Measurements from ENCODE around the gene NAXE. TPM values are rescaled to one million over a fixed set of nuclear protein-coding genes. Genes with fewer than 3 reads are reported as not detected.
"Not testable (repeated sequence)": the region's sequence is repeated elsewhere in the genome, so short reads cannot be mapped to it uniquely, and the experiment has no call there.

NAXE gene
- total RNA-seq (2014; rRNA removed; shearing (Covaris generic)), result 103 and 112 TPM in 2 replicates

DNA sequence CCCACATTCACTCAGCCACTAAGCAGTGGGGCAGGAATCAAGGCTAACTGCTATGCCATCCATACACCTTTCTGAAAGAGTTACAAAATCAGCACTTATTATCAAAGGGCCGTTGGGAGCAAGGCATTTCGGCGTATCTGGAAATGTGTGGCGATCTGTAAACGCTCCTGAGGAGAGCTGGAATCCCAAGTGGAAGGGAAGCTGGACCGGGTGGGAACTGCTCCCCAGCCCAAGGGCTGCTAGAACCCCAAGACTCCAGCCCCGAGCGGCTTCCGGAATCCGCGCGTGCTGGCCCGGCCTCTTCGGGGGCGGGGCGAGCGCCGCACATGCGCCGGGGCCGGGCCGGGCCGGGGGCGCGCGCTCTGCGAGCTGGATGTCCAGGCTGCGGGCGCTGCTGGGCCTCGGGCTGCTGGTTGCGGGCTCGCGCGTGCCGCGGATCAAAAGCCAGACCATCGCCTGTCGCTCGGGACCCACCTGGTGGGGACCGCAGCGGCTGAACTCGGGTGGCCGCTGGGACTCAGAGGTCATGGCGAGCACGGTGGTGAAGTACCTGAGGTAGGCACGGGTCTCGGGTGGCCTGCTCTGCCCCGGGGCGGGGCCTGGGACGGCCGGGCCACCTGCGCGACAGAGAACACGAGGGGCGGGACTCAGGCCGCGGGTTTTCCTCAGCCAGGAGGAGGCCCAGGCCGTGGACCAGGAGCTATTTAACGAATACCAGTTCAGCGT is at the start of gene NAXE:
TSS of gene NAXE (plus strand) at position 345 of the 726 bp plus-strand sequence. CDS start at position 374, 29 bp downstream.
- in situ Hi-C loops (cut with HindIII; ENCODE audit: low sequenced_read_pairs), result no loop called here
- DNase-seq (ENCODE audit: low spot score), result peak; percentile 80

- in situ Hi-C loops (cut with HindIII; ENCODE audit: low sequenced_read_pairs), result no loop called here
- DNase-seq (ENCODE audit: low spot score), result no peak
These were observed 48.5 kb upstream of the NAXE start for GRCh38 chr1:156543066-156543465.

DNA sequence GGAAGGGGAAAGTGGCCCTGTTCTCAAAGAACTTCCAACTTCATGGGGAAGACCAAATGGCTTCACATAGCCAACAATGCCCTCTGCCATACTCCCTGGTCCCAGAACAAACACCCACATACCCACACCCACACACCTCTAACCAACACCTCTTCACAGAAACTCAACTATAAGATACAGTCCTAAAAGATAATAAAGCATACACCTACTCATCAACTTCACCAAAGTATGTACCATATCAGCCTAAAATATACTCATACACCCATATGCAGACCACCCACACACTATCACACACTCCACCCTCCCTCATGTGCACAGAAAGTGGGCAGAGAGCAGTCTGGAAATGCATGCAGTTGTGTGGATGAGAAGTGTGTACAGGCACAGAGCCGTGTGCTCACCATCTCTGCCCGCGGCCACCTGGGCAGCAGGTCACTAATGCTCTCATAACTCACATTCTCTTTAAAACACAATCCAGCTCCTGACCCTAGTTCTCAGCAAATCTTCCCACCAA is 46.9 kb upstream of the NAXE start:
- in situ Hi-C loops (cut with HindIII; ENCODE audit: low sequenced_read_pairs), result no loop called here
- no peak for DNase-seq (ENCODE audit: low spot score)

DNA sequence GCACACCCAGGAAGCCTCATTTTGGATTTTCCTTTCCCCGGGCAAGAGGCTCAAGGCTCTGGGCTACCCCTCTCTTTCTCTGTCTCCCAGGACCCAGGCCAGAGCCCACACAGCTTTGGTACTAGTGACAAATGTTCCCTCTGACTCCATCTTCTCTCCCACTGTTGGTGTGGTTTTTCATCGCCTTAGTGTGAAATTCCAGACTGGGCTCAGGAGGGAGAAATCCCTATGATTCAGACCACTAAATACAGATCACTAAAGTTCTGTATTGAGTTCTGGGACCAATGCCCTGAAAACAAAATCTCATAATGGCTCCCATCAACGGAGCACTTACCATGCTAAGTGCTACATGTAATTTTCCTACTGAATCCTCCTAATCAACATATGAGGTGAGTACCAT is 45.3 kb upstream of the NAXE start:
- no peak for DNase-seq (ENCODE audit: low spot score)
- in situ Hi-C loops (cut with HindIII; ENCODE audit: low sequenced_read_pairs), result no loop called here

DNA sequence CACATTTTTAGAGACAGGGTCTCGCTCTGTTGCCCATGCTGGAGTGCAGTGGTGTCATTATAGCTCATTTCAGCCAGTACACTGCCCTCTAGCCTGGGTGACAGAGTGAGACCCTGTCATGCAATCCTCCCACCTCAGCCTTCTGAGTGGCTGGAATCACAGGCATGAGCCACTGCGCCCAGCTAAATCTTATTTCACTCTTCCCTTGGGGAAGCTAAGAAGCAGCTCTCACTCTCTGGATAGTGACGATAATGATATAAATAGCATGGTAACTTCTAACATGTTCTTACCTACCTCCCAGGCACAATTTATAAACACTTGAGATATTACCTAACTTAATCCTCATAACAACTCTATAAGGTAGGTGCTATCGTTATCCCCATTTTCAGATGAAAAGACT is 44.1 kb upstream of the NAXE start:
- DNase-seq (ENCODE audit: low spot score), result no peak
- in situ Hi-C loops (cut with HindIII; ENCODE audit: low sequenced_read_pairs), result no loop called here

DNA sequence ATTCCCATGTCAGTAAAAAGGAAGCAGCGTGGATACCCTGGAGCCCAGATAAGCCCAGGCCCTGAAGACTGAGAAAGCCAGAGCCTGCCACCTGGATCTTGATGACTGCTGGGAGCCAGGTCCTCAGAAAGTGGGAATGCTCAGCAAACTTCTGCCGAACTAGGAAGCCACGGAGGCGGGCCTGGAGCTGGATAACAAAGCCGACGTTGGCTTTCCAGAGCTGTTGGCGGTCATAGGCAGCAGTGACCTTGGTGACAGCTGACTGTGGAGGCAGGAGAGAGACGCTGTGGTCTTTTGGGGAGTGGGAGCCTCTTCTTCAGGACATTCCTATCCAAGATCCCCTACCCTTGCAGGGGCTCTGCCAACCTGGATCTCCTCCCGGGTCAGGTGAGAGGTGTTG is 43.6 kb upstream of the NAXE start:
- no peak for DNase-seq (ENCODE audit: low spot score)
- in situ Hi-C loops (cut with HindIII; ENCODE audit: low sequenced_read_pairs), result no loop called here

DNA sequence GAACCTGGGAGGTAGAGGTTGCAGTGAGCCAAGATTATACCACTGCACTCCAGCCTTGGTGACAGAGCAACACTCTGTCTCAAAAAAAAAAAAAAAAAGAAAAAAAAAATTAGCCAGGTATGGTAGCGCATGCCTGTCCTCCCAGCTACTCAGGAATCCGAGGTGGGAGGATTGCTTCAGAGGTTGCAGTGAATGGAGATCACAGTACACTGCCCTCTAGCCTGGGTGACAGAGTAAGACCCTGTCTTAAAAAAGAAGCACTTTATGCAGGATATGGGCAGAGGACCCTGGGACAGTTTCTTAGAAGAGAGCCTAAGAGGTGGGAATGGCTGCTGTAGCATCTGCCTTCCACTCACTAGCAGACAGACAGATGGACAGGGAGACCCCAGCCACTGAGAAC is 42.2 kb upstream of the NAXE start:
- DNase-seq (ENCODE audit: low spot score), result no peak
- in situ Hi-C loops (cut with HindIII; ENCODE audit: low sequenced_read_pairs), result no loop called here

DNA sequence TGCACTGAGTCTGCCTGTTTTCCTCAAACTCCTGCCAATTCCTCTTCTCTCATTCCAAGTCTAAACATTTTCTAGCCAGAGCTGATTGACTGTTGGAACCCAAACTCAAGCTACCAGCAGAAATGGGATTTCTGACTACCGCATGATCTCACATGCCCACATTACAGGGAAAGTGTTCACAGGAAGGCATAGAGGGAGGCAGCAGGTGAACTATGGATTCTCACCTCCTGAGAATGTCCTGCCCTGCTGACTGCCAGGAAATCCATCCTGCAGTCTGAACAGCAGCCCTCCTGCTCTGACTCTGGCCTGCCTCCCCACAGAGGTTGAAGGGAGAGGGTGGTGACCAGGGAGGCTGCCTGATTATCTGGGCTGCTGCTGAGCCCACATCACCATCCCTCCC is 41.7 kb upstream of the NAXE start:
- in situ Hi-C loops (cut with HindIII; ENCODE audit: low sequenced_read_pairs), result no loop called here
- no peak for DNase-seq (ENCODE audit: low spot score)

GRCh38 chr1:156550346-156550745 is 41.2 kb upstream of the NAXE start:
- in situ Hi-C loops (cut with HindIII; ENCODE audit: low sequenced_read_pairs), result no loop called here
- peak; percentile 68 for DNase-seq (ENCODE audit: low spot score)

DNA sequence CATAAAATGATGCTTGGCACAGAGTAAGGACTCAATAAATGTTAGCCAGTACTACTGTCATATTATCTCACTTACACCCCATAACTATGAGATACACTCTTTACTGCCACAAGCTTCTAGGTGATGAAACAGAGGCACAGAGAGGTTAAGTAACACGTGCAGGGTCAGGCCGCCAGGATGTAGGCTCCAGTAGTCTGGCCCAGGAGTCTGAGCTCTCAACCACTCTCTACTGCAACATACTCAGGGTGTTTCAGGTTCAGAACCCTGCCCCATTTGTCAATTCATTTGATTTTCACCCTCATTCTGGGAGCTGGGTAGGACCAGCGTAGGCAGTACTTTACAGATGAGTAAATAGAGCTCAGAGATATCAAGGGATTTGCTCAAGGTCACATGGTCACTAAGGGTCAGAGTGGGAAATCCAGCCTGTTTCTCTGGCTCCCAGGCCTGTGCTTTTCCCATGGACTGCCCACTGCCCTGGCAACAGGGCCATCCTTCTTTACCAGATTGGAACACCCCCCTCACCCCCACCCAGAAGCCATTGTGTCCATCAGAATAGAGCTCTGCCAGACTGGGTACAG is 40.4 kb upstream of the NAXE start:
- no peak for DNase-seq (ENCODE audit: low spot score)
- in situ Hi-C loops (cut with HindIII; ENCODE audit: low sequenced_read_pairs), result no loop called here

GRCh38 chr1:156551869-156552268 is 39.7 kb upstream of the NAXE start:
- in situ Hi-C loops (cut with HindIII; ENCODE audit: low sequenced_read_pairs), result no loop called here
- DNase-seq (ENCODE audit: low spot score), result no peak

GRCh38 chr1:156552518-156552917 is 39.1 kb upstream of the NAXE start:
- in situ Hi-C loops (cut with HindIII; ENCODE audit: low sequenced_read_pairs), result no loop called here
- DNase-seq (ENCODE audit: low spot score), result no peak

DNA sequence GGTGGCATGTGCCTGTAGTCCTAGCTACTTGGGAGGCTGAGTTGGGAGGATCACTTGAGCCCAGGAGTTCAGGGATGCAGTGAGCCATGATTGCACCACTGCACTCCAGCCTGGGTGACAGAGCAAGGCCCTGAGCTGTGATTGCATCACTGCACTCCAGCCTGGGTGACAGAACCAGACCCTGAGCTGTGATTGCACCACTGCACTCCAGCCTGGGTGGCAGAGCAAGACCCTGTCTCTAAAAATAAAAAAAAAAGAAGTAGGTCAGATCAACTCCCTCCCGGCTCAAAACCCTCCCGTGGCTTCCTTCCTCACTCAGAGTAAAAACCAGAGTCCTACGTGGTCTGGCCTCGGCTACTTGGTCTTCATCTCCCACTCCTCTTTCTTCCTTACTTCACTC is 38.6 kb upstream of the NAXE start:
- DNase-seq (ENCODE audit: low spot score); in situ Hi-C loops (cut with HindIII; ENCODE audit: low sequenced_read_pairs): not testable (repeated sequence)

- DNase-seq (ENCODE audit: low spot score), result no peak
- in situ Hi-C loops (cut with HindIII; ENCODE audit: low sequenced_read_pairs), result no loop called here
These were observed 37.6 kb upstream of the NAXE start for GRCh38 chr1:156553860-156554485.

DNA sequence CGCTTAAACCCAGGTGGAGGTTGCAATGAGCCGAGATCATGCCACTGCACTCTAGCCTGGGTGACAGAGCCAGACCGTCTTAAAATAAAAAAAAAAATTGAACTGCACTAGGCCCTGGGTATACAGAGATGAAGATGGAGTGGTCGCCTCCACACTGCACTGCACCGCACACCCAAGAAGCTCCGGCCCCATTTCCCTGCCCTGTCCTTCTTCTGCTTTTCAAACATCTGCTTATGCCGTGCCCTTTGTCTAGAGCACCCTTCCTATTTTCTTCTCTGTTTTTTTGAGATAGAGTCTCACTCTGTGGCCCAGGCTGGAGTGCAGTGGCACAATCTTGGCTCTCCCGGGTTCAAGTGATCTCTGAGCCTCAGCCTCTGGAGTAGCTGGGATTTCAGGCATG is 36.6 kb upstream of the NAXE start:
- in situ Hi-C loops (cut with HindIII; ENCODE audit: low sequenced_read_pairs), result no loop called here
- no peak for DNase-seq (ENCODE audit: low spot score)

GRCh38 chr1:156555715-156556114 is 35.9 kb upstream of the NAXE start:
- in situ Hi-C loops (cut with HindIII; ENCODE audit: low sequenced_read_pairs), result no loop called here
- no peak for DNase-seq (ENCODE audit: low spot score)

DNA sequence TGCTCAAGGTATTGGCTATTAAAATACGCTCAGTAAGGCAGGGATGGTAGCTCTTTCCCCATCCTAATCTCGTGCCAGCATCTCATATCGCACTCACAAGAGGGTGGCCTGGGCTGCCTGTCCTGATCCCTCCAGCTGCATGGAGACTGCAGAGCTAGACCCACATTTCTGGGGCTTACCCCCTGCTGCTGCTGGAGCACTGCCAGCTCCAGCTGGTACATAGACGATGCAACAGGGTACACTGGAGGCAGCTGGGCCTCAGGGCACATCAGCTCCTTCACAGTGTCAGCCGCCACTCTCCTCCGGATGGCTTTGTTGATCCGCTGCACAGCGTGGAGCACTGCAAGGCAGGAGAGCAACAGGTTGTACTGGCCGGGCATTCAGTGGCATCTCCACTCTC is 35.2 kb upstream of the NAXE start:
- in situ Hi-C loops (cut with HindIII; ENCODE audit: low sequenced_read_pairs), result no loop called here
- DNase-seq (ENCODE audit: low spot score), result no peak

DNA sequence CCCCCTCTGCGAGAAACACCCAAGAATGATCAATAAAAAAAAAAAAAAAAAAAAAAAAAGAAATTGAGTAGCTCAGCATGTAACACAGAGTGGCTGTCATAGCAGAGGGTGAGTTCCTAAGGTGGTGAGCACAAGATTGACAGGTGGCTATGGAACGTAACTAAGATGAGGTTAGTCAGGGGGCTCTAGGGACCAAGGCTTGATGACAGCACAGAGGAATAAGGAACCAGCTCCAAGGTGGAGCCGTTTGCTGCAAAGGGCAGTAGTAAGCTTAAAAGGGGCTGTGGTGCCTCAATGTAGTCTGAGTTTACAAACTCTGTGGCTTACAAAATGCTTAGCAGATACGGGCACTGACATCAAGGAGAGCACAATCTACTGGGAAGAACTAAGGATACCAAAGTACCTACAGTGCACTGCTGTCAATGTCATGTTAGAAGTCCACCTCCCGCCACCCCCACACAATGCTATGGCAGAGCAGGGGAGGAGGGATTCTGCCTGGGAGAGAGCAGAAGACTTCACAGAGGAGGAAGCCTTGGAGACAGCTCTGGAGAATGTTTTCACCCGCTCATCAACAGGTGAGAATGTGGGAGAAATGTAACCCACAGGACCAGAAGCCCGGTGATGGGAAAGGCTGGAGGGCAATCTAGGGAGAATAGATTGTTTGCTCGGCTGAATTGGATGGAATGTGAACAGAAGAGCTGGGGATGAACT is 32.3 kb upstream of the NAXE start:
- in situ Hi-C loops (cut with HindIII; ENCODE audit: low sequenced_read_pairs), result no loop called here
- no peak for DNase-seq (ENCODE audit: low spot score)

DNA sequence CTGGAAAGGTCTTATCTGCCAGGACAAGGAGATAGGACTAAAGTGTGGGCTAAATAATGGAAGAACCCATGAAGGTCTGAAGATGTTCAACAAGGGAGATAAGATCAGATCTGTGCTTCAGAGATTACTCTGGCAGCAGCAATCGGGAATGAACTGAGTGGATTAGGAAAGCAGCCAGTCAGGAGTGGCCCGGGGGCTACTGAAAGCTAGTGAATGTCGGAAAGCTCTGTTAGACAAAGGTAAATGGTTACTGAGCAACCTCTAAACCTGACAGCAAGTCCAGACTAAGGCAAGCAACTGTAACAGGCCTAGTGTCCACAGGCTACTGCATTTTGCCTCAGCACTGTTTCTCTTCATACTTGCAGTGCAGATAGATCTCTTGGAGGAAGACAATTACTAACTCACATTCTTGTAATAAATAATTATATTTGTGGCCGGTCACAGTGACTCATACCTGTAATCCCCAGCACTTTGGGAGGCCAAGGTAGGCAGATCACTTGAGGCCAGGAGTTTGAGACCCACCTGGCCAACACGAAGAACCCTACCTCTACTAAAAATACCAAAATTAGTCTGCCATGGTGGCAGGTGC is 31.7 kb upstream of the NAXE start:
- DNase-seq (ENCODE audit: low spot score), result no peak
- in situ Hi-C loops (cut with HindIII; ENCODE audit: low sequenced_read_pairs), result no loop called here

Data from G401 (cell line).